ENCODE data around the gene DIS3L2.

DIS3L2 gene

DNA sequence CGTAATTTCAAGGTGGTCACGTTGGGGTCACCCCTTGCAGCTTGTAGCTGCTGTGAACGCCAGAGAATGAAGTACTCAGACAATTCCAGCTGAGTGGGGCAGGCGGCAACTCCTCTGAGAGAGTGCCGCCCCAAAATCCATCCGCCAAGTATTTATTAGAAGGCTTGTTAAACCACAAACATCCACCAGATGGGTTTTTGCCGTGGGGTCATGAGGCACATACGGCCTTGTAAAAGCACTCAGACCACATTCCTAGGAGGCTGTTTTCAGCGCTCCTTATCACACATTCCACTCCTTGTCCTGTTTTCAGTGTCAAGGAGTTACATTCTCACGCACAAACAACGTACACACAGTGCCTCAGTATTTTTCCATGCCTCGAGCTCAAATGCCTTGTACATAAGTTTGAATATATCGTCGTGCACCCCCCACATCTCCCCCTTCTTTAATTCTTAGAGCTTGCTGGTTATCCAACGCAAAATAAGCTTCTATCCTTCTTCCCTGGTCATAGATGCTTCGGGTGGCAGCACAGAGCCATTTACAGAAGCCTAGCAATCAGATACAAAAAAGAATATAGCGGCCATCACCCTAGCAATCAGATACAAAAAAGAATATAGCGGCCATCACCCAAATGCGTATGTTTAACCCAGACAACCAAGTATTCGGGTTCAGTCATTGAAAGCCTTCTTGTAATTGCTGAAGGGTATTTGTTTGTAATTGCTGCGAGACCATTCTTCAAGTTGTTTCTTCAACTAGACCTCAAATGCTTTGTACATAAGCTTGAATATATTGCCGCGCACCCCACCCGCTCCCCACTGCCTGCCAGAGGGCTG is 424.4 kb downstream of the DIS3L2 start:
- no peak overlapping the region for H3K9ac ChIP-seq (ENCODE audit: low read length)
- no peaks in the 10 kb centered on the region for H3K4me1 ChIP-seq (ENCODE audit: insufficient read depth, low read length, severe bottlenecking)
- no peak overlapping the region for H3K4me2 ChIP-seq (ENCODE audit: low read length)
- no peaks in the 10 kb centered on the region for H3K36me3 ChIP-seq (ENCODE audit: insufficient read depth, low read length)
- no peak for TF ChIP-seq EZH2 (IDR thresholded peaks at IDR 0.05; ENCODE audit: borderline replicate concordance, low read length)
- TF ChIP-seq, protein P1, sequence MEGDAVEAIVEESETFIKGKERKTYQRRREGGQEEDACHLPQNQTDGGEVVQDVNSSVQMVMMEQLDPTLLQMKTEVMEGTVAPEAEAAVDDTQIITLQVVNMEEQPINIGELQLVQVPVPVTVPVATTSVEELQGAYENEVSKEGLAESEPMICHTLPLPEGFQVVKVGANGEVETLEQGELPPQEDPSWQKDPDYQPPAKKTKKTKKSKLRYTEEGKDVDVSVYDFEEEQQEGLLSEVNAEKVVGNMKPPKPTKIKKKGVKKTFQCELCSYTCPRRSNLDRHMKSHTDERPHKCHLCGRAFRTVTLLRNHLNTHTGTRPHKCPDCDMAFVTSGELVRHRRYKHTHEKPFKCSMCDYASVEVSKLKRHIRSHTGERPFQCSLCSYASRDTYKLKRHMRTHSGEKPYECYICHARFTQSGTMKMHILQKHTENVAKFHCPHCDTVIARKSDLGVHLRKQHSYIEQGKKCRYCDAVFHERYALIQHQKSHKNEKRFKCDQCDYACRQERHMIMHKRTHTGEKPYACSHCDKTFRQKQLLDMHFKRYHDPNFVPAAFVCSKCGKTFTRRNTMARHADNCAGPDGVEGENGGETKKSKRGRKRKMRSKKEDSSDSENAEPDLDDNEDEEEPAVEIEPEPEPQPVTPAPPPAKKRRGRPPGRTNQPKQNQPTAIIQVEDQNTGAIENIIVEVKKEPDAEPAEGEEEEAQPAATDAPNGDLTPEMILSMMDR (IDR thresholded peaks at IDR 0.05; ENCODE audit: low read length), result no peak
- H2AFZ ChIP-seq (ENCODE audit: low read length), result no peak overlapping the region
- H3K27me3 ChIP-seq (ENCODE audit: insufficient read depth, low read length), result 0 out of 2 replicates have a peak, but pooled peaks cover 11% of the 10 kb centered on the region
- H3K9me3 ChIP-seq (ENCODE audit: low read length), result no peaks in the 10 kb centered on the region
- H3K79me2 ChIP-seq (ENCODE audit: insufficient read depth, low read length), result no peaks in the 10 kb centered on the region
- H3F3A ChIP-seq (ENCODE audit: insufficient read depth, low read length), result no peaks in the 10 kb centered on the region
- no peaks in the 10 kb centered on the region for H3K9me2 ChIP-seq (ENCODE audit: low read depth, low read length)
- no peaks in the 10 kb centered on the region for H4K20me1 ChIP-seq (ENCODE audit: insufficient read depth, low read length)
- H3K27ac ChIP-seq (ENCODE audit: low read depth, low read length, poor library complexity, severe bottlenecking), result no peak overlapping the region
- no peak overlapping the region for H3K4me3 ChIP-seq (ENCODE audit: low read depth, low read length, poor library complexity, severe bottlenecking)

DNA sequence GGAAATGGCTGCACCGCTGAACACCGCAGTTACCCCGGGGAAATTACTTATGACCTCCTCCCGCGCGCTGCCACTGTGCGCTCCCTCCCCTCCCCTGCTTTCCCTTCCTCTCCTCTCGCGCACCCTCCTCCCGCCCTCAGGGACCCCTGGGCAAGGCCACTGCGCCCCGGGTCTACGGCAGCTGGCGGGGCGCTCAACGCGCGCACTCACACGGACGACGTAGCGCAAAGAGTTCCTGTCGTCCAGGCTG is 424.9 kb downstream of the DIS3L2 start:
- TF ChIP-seq, protein P1 (IDR thresholded peaks at IDR 0.05; ENCODE audit: low read length), result no peak
- no peak for TF ChIP-seq EZH2 (IDR thresholded peaks at IDR 0.05; ENCODE audit: borderline replicate concordance, low read length)
- H3K27ac ChIP-seq (ENCODE audit: low read depth, low read length, poor library complexity, severe bottlenecking), result no peak overlapping the region
- no peaks in the 10 kb centered on the region for H3K9me2 ChIP-seq (ENCODE audit: low read depth, low read length)
- H3K27me3 ChIP-seq (ENCODE audit: insufficient read depth, low read length), result 0 out of 2 replicates have a peak, but pooled peaks cover 11% of the 10 kb centered on the region
- no peaks in the 10 kb centered on the region for H3K9me3 ChIP-seq (ENCODE audit: low read length)
- H3K79me2 ChIP-seq (ENCODE audit: insufficient read depth, low read length), result no peaks in the 10 kb centered on the region
- H3K36me3 ChIP-seq (ENCODE audit: insufficient read depth, low read length), result no peaks in the 10 kb centered on the region
- H3K9ac ChIP-seq (ENCODE audit: low read length), result no peak overlapping the region
- H2AFZ ChIP-seq (ENCODE audit: low read length), result no peak overlapping the region
- H3K4me1 ChIP-seq (ENCODE audit: insufficient read depth, low read length, severe bottlenecking), result no peaks in the 10 kb centered on the region
- no peaks in the 10 kb centered on the region for H3F3A ChIP-seq (ENCODE audit: insufficient read depth, low read length)
- no peak overlapping the region for H3K4me3 ChIP-seq (ENCODE audit: low read depth, low read length, poor library complexity, severe bottlenecking)
- H4K20me1 ChIP-seq (ENCODE audit: insufficient read depth, low read length), result no peaks in the 10 kb centered on the region
- no peak overlapping the region for H3K4me2 ChIP-seq (ENCODE audit: low read length)

Data from OCI-LY1 (cell line).